Hepatocyte (in vitro differentiated cells): Measurements from ENCODE around the gene SLC7A8. TPM values are rescaled to one million over a fixed set of nuclear protein-coding genes. Genes with fewer than 3 reads are reported as not detected.

Experiments
- DNase-seq: peaks from one replicate; pipeline ENCODE4 v3.0.0-alpha.2; 2016; ENCODE audit warnings: low spot score
- H2AFZ ChIP-seq: fragments of 200-600 bp; sonication (generic); 2 replicates; pipeline ENCODE4 v1.6.0; 2016; ENCODE audit warnings: antibody characterized with exemption, mild to moderate bottlenecking
- H3K27ac ChIP-seq: fragments of 200-600 bp; sonication (generic); 2 replicates; pipeline ENCODE4 v1.5.1; 2016; ENCODE audit warnings: mild to moderate bottlenecking
- H3K27me3 ChIP-seq: fragments of 200-600 bp; sonication (generic); 2 replicates; pipeline ENCODE4 v1.6.1; 2016
- H3K36me3 ChIP-seq: fragments of 200-600 bp; sonication (generic); replicated peaks from 2 replicates; pipeline ENCODE4 v1.5.1; 2016; ENCODE audit warnings: low read depth; ENCODE audit not compliant: insufficient read depth
- H3K4me1 ChIP-seq: fragments of 200-600 bp; sonication (generic); 2 replicates; pipeline ENCODE4 v1.5.1; 2016; ENCODE audit warnings: mild to moderate bottlenecking, moderate library complexity; ENCODE audit not compliant: insufficient read depth
- H3K4me2 ChIP-seq: fragments of 200-600 bp; sonication (generic); 2 replicates; pipeline ENCODE4 v1.6.0; 2016
- H3K4me3 ChIP-seq: fragments of 200-600 bp; sonication (generic); 2 replicates; pipeline ENCODE4 v1.5.1; 2016; ENCODE audit warnings: mild to moderate bottlenecking
- H3K79me2 ChIP-seq: fragments of 200-600 bp; sonication (generic); 2 replicates; pipeline ENCODE4 v1.6.0; 2017; ENCODE audit warnings: mild to moderate bottlenecking
- H3K9me2 ChIP-seq: fragments of 200-600 bp; sonication (generic); replicated peaks from 2 replicates; pipeline ENCODE4 v1.6.0; 2017; ENCODE audit warnings: mild to moderate bottlenecking; ENCODE audit not compliant: insufficient read depth
- H3K9me3 ChIP-seq: fragments of 200-600 bp; sonication (generic); 2 replicates; pipeline ENCODE4 v1.5.1; 2016; ENCODE audit warnings: low read depth, mild to moderate bottlenecking
- H4K20me1 ChIP-seq: fragments of 200-600 bp; sonication (generic); 2 replicates; pipeline ENCODE4 v1.6.0; 2016; ENCODE audit warnings: mild to moderate bottlenecking; ENCODE audit not compliant: insufficient read depth, poor library complexity, severe bottlenecking
- EZH2 ChIP-seq: fragments of 200-600 bp; sonication (generic); IDR thresholded peaks from 2 replicates; pipeline ENCODE4 v1.6.1; 2016; ENCODE audit warnings: antibody characterized with exemption, mild to moderate bottlenecking, borderline replicate concordance
- EZH2phosphoT487 ChIP-seq: fragments of 200-600 bp; sonication (generic); IDR thresholded peaks from one replicate; pipeline ENCODE4 v1.6.1; 2018; ENCODE audit warnings: antibody characterized with exemption, mild to moderate bottlenecking, low read depth, moderate library complexity; ENCODE audit not compliant: unreplicated experiment, severe bottlenecking
- WGBS: methylation state at CpG from one replicate; pipeline ENCODE4 v1.1.6; 2016; ENCODE audit warnings: low lambda C conversion rate; ENCODE audit errors: missing lambda C conversion rate; 5-methylcytosine and 5-hydroxymethylcytosine counted together
- polyA plus RNA-seq: library from polyadenylated mRNA; unstranded; fragments of >200 nt; fragmentation: Nextera tagmentation; extraction: Ambion mirVana; gene quantifications from 2 replicates; pipeline ENCODE4 v1.2.1, GENCODE V29; 2016
- total RNA-seq: library from RNA; depleted of rRNA; stranded (reverse); fragments of >200 nt; gene quantifications from 2 replicates; pipeline ENCODE4 v1.2.3, GENCODE V29; 2014
- TF ChIP-seq, protein P1 (sequence below): fragments of 200-600 bp; sonication (generic); IDR thresholded peaks from 2 replicates; pipeline ENCODE4 v1.5.1; 2016; ENCODE audit warnings: antibody characterized with exemption, mild to moderate bottlenecking; ENCODE audit not compliant: poor library complexity

SLC7A8 gene
- total and polyA plus RNA-seq, 2 experiments from 2014 or later, result 54.6 to 123 TPM

DNA sequence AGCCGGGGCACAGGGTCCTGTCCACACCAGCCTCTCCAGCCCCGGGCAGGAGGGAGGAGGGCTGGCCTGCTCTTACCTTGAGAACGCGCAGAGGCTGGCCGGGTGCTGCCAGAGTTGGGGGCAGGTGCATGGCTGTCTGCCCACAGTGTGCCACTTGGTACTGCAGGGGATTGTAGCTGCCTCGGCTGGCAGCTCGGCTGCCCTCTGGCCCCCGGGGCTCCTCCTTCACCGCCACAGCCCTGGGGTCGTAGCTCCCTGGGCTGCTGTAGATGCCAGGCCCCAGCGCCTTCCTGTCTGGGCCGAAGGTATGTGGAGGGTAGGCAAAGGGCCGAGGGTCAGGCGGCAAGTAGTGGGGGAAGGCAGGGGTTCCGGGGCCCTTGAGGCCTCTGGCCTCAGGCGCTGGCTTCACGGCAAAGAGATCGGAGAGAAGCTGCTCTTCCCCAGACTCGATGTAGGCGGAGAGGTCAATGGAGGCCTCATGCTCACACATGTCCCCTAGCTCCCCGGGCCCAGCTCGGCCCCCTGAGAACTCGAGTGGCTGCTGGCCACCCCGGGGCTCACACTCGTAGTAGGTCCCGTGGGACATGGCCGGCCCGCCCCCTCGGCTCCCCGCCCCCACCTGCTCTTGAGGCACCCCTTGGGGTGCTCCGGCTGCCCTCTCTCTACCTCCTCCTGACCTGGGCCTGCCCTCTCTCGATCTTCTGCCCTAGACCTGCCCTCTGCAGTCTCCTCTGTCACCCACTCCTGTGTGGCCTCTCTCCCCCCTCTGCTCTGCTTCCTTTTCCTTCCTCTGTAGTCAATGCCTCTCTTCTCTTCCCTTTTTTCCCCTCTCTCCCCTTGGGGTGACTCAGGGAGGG lies 64.7 kb downstream of the SLC7A8 start, which contains the start of gene CEBPE:
Gene CEBPE (minus strand): TSS at position 750 of the 857 bp plus-strand sequence. CDS start 164 bp downstream, at position 586.
- Histone ChIP-seq H4K20me1 (no peaks in the 10 kb centered on the region), H3K4me1 (peaks cover 8% of the 10 kb centered on the region), H3K4me2 (no peak within 1 kb of the TSS), H2AFZ (no peak within 1 kb of the TSS), H3K79me2 (no peaks in the 10 kb centered on the region), H3K36me3 (no peaks in the 10 kb centered on the region), H3K9me3 (no peaks in the 10 kb centered on the region), H3K27ac (no peak within 1 kb of the TSS), H3K27me3 (no peaks in the 10 kb centered on the region), H3K9me2 (no peaks in the 10 kb centered on the region), H3K4me3 (no peak within 1 kb of the TSS)
- 94% methylated on average over 18 of the region's 32 CpGs for WGBS
- no peak for DNase-seq
- TF ChIP-seq, protein P1, sequence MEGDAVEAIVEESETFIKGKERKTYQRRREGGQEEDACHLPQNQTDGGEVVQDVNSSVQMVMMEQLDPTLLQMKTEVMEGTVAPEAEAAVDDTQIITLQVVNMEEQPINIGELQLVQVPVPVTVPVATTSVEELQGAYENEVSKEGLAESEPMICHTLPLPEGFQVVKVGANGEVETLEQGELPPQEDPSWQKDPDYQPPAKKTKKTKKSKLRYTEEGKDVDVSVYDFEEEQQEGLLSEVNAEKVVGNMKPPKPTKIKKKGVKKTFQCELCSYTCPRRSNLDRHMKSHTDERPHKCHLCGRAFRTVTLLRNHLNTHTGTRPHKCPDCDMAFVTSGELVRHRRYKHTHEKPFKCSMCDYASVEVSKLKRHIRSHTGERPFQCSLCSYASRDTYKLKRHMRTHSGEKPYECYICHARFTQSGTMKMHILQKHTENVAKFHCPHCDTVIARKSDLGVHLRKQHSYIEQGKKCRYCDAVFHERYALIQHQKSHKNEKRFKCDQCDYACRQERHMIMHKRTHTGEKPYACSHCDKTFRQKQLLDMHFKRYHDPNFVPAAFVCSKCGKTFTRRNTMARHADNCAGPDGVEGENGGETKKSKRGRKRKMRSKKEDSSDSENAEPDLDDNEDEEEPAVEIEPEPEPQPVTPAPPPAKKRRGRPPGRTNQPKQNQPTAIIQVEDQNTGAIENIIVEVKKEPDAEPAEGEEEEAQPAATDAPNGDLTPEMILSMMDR, result no peak
- no peak for TF ChIP-seq EZH2
- TF ChIP-seq EZH2phosphoT487, result no peak

DNA sequence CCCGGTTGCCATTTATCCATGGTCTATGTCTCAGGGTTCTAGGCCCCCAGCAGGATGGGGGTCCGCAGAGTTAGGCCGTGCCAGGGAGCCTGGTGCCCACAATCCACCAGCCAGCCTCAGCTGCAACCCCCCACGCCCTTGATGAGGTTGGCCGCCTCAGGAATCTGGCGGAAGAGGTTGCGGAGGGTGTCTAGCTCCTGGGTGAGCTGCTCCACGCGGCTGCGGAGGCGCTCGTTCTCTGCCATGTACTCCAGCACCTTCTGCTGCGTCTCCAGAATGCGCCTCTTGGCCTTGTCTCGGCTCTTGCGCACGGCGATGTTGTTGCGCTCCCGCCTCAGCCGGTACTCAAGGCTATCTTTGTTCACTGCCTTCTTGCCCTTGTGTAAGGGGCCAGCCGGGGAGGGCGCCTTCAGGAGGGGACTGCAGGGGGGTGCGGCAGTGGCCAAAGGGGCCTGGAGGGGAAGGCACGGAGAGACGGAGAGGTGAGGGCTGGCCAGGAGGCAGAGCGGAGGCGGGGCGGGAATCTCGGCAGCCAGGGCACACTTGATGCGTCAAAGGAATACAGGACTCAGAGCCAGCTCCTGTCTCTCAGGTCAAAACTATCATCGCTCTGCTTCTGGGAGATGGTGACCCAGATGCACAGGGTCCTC lies 66.0 kb downstream of the SLC7A8 start:
- no peak overlapping the region for H3K27ac ChIP-seq
- H3K79me2 ChIP-seq, result no peaks in the 10 kb centered on the region
- no peak overlapping the region for H3K4me3 ChIP-seq
- no peak overlapping the region for H3K4me2 ChIP-seq
- H3K9me3 ChIP-seq, result no peaks in the 10 kb centered on the region
- H3K27me3 ChIP-seq, result no peaks in the 10 kb centered on the region
- no peaks in the 10 kb centered on the region for H4K20me1 ChIP-seq
- no peaks in the 10 kb centered on the region for H3K36me3 ChIP-seq
- no peak overlapping the region for H2AFZ ChIP-seq
- 93% methylated on average over 28 of the region's 32 CpGs for WGBS
- no peak for TF ChIP-seq EZH2
- TF ChIP-seq EZH2phosphoT487, result no peak
- TF ChIP-seq, protein P1, result no peak
- no peak for DNase-seq
- H3K4me1 ChIP-seq, result peaks cover 5% of the 10 kb centered on the region
- H3K9me2 ChIP-seq, result no peaks in the 10 kb centered on the region

DNA sequence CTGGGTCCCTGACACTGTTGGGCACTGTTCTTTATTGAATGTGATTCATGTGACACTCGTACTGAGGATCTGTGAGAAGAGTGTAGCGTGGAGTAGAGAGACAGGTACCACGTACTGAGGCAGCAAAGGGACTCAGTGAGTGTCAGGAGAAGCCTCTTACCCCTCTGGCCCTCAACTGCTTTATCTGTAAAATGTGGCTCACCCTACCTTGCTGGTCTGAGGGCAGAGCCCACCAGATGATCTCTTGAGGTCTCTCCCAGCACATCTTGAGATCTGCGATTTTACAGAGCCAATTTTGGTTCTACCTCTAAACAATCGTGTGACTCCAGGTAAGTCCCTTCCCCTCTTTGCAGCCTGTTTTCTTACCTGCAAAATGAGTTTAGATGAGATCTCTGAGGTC lies 67.5 kb downstream of the SLC7A8 start:
- no peak overlapping the region for H3K4me2 ChIP-seq
- WGBS, result 86% methylated on average over 5 of the region's 5 CpGs
- H3K27ac ChIP-seq, result no peak overlapping the region
- no peak overlapping the region for H3K4me3 ChIP-seq
- H3K79me2 ChIP-seq, result no peaks in the 10 kb centered on the region
- H3K36me3 ChIP-seq, result no peaks in the 10 kb centered on the region
- no peaks in the 10 kb centered on the region for H3K9me3 ChIP-seq
- no peak for DNase-seq
- no peaks in the 10 kb centered on the region for H3K9me2 ChIP-seq
- peaks cover 7% of the 10 kb centered on the region for H3K27me3 ChIP-seq
- no peaks in the 10 kb centered on the region for H4K20me1 ChIP-seq
- TF ChIP-seq EZH2 (no peak), EZH2phosphoT487 (no peak)
- TF ChIP-seq, protein P1, result no peak
- H2AFZ ChIP-seq, result no peak overlapping the region
- H3K4me1 ChIP-seq, result peaks cover under 1% of the 10 kb centered on the region
